Measurements from ENCODE around the gene SCFD2.

GRCh38 chr4:52911684-52912294 lies 454.1 kb downstream of the SCFD2 start:
- TF ChIP-seq CTCF (conservative IDR thresholded peaks at IDR 0.05) (peak; percentile 80), EZH2 (IDR thresholded peaks at IDR 0.05; ENCODE audit: low read depth) (no peak)

All from PC-9 (cell line).